Nephron (organoid): ENCODE measurements around the gene COA1.

ENCODE experiments used
- H3K27ac Mint-ChIP-seq, 3 experiments: 2 replicates each; pipeline ENCODE4 v1.8.0; 2020; ENCODE audit warnings: mixed read lengths in 3 of 3, mild to moderate bottlenecking in 2 of 3, moderate library complexity in 1 of 3
- H3K27me3 Mint-ChIP-seq: 2 replicates; pipeline ENCODE4 v1.8.0; 2021; ENCODE audit warnings: low read depth, mild to moderate bottlenecking, moderate library complexity, mixed read lengths
- H3K36me3 Mint-ChIP-seq: 2 replicates; pipeline ENCODE4 v1.8.0; 2020; ENCODE audit warnings: low read depth, mixed read lengths
- H3K4me1 Mint-ChIP-seq: 2 replicates; pipeline ENCODE4 v1.8.0; 2020; ENCODE audit warnings: mixed read lengths
- H3K4me3 Mint-ChIP-seq, 3 experiments: 2 replicates each; pipeline ENCODE4 v1.8.0; 2020; ENCODE audit warnings: mild to moderate bottlenecking in 3 of 3, mixed read lengths in 3 of 3, moderate library complexity in 2 of 3
- H3K9me3 Mint-ChIP-seq: 2 replicates; pipeline ENCODE4 v1.8.0; 2020; ENCODE audit warnings: mixed read lengths
- CTCF ChIP-seq, 3 experiments: fragments of 200-600 bp; sonication (generic); IDR thresholded peaks; one replicate each; pipeline ENCODE4 v1.5.0; 2021; ENCODE audit warnings: antibody characterized with exemption in 3 of 3; ENCODE audit not compliant: unreplicated experiment in 3 of 3

COA1 gene

GRCh38 chr7:43698460-43699255 is 30.7 kb downstream of the COA1 start:
- Mint-ChIP-seq H3K9me3 (peaks cover 1% of the 10 kb centered on the region), H3K27ac (no peak overlapping the region), H3K4me1 (peaks cover 7% of the 10 kb centered on the region), H3K27me3 (no peaks in the 10 kb centered on the region), H3K4me3 (no peak overlapping the region), H3K36me3 (peaks cover 10% of the 10 kb centered on the region)
- no peak for TF ChIP-seq CTCF (IDR thresholded peaks at IDR 0.05; ENCODE audit: unreplicated experiment in 3 of 3)

GRCh38 chr7:43697690-43698089 is 31.6 kb downstream of the COA1 start:
- Mint-ChIP-seq H3K9me3 (no peaks in the 10 kb centered on the region), H3K4me3 (no peak overlapping the region), H3K36me3 (peaks cover under 1% of the 10 kb centered on the region), H3K27me3 (no peaks in the 10 kb centered on the region), H3K4me1 (peaks cover 7% of the 10 kb centered on the region), H3K27ac (no peak overlapping the region)
- no peak for TF ChIP-seq CTCF (IDR thresholded peaks at IDR 0.05; ENCODE audit: unreplicated experiment in 3 of 3)

GRCh38 chr7:43695365-43695764 is 34.0 kb downstream of the COA1 start:
- TF ChIP-seq CTCF (IDR thresholded peaks at IDR 0.05; ENCODE audit: unreplicated experiment in 3 of 3): no peak
- Mint-ChIP-seq H3K4me3 (no peak overlapping the region), H3K4me1 (no peaks in the 10 kb centered on the region), H3K27me3 (no peaks in the 10 kb centered on the region), H3K36me3 (no peaks in the 10 kb centered on the region), H3K9me3 (no peaks in the 10 kb centered on the region), H3K27ac (no peak overlapping the region)

- Mint-ChIP-seq H3K27me3 (no peaks in the 10 kb centered on the region), H3K4me3 (no peak overlapping the region), H3K9me3 (peaks cover 3% of the 10 kb centered on the region), H3K27ac (no peak overlapping the region), H3K36me3 (peaks cover 4% of the 10 kb centered on the region), H3K4me1 (no peaks in the 10 kb centered on the region)
- no peak for TF ChIP-seq CTCF (IDR thresholded peaks at IDR 0.05; ENCODE audit: unreplicated experiment in 3 of 3)
These were observed 34.9 kb downstream of the COA1 start for GRCh38 chr7:43694399-43694748.

- H3K4me1 Mint-ChIP-seq: no peaks in the 10 kb centered on the region
- H3K27me3 Mint-ChIP-seq: no peaks in the 10 kb centered on the region
- peaks cover 3% of the 10 kb centered on the region for H3K9me3 Mint-ChIP-seq
- H3K27ac Mint-ChIP-seq: no peak overlapping the region
- H3K4me3 Mint-ChIP-seq: no peak overlapping the region
- TF ChIP-seq CTCF (IDR thresholded peaks at IDR 0.05; ENCODE audit: unreplicated experiment in 3 of 3): no peak
- H3K36me3 Mint-ChIP-seq: peaks cover 8% of the 10 kb centered on the region
These were observed 35.5 kb downstream of the COA1 start for GRCh38 chr7:43693687-43694398.
